Left hindlimb (tissue), 1 donor: ENCODE data around the gene RBM14.
"Not testable (repeated sequence)": the region's sequence is repeated elsewhere in the genome, so short reads cannot be mapped to it uniquely, and the experiment has no call there.

Experiments used
- DNase-seq: peaks from one replicate; pipeline ENCODE4 v3.0.0-alpha.2; 2018

RBM14 gene

GRCh38 chr11:66616379-66617154 lies at the start of gene RBM14:
TSS of gene RBM14 (plus strand) at chr11:66616630. CDS start at chr11:66616721, 91 bp downstream.
- peak; percentile 99 for DNase-seq

GRCh38 chr11:66567787-66568123 lies 48.7 kb upstream of the RBM14 start:
- no peak for DNase-seq

GRCh38 chr11:66568124-66568916 lies 48.1 kb upstream of the RBM14 start, which contains the start of gene CTSF:
TSS of gene CTSF (minus strand) at chr11:66568606. CDS start at chr11:66568486, 120 bp downstream.
- DNase-seq: peak; percentile 81

- no peak for DNase-seq
These were observed 47.4 kb upstream of the RBM14 start for GRCh38 chr11:66569076-66569475.

GRCh38 chr11:66570079-66570849 lies 46.2 kb upstream of the RBM14 start:
- no peak for DNase-seq

- DNase-seq: no peak
These were observed 45.6 kb upstream of the RBM14 start for GRCh38 chr11:66570850-66571180.

GRCh38 chr11:66579017-66579606 lies 37.3 kb upstream of the RBM14 start:
- DNase-seq: peak; percentile 78

- DNase-seq: no peak
These were observed 35.6 kb upstream of the RBM14 start for GRCh38 chr11:66580803-66581202.

- DNase-seq: no peak
These were observed 35.2 kb upstream of the RBM14 start for GRCh38 chr11:66581261-66581660.

GRCh38 chr11:66582565-66583147 lies 33.8 kb upstream of the RBM14 start:
- not testable (repeated sequence) for DNase-seq

GRCh38 chr11:66585447-66585846 lies 31.0 kb upstream of the RBM14 start:
- not testable (repeated sequence) for DNase-seq

GRCh38 chr11:66586136-66586535 lies 30.3 kb upstream of the RBM14 start:
- no peak for DNase-seq

GRCh38 chr11:66589315-66589714 lies 27.1 kb upstream of the RBM14 start:
- not testable (repeated sequence) for DNase-seq

GRCh38 chr11:66589996-66590675 lies 26.3 kb upstream of the RBM14 start:
- DNase-seq: no peak

- no peak for DNase-seq
These were observed 25.3 kb upstream of the RBM14 start for GRCh38 chr11:66591175-66591574.

GRCh38 chr11:66592457-66593302 lies 23.8 kb upstream of the RBM14 start, which contains the start of the genes CCDC87 and CCS:
TSS of gene CCDC87 (minus strand) at chr11:66593063. CDS start at chr11:66593015, 48 bp downstream.
TSS of gene CCS (plus strand) at chr11:66593185. CDS start at chr11:66593262, 77 bp downstream.
- peak; percentile 97 for DNase-seq

- no peak for DNase-seq
These were observed 23.2 kb upstream of the RBM14 start for GRCh38 chr11:66593303-66593635.

GRCh38 chr11:66593650-66594049 lies 22.8 kb upstream of the RBM14 start:
- DNase-seq: no peak

GRCh38 chr11:66595245-66595904 lies 21.1 kb upstream of the RBM14 start:
- DNase-seq: peak; percentile 40

GRCh38 chr11:66598993-66599392 lies 17.4 kb upstream of the RBM14 start:
- no peak for DNase-seq
